ENCODE data around the gene MBOAT1.
"Not testable (repeated sequence)": the region's sequence is repeated elsewhere in the genome, so short reads cannot be mapped to it uniquely, and the experiment has no call there.

The MBOAT1 gene

DNA sequence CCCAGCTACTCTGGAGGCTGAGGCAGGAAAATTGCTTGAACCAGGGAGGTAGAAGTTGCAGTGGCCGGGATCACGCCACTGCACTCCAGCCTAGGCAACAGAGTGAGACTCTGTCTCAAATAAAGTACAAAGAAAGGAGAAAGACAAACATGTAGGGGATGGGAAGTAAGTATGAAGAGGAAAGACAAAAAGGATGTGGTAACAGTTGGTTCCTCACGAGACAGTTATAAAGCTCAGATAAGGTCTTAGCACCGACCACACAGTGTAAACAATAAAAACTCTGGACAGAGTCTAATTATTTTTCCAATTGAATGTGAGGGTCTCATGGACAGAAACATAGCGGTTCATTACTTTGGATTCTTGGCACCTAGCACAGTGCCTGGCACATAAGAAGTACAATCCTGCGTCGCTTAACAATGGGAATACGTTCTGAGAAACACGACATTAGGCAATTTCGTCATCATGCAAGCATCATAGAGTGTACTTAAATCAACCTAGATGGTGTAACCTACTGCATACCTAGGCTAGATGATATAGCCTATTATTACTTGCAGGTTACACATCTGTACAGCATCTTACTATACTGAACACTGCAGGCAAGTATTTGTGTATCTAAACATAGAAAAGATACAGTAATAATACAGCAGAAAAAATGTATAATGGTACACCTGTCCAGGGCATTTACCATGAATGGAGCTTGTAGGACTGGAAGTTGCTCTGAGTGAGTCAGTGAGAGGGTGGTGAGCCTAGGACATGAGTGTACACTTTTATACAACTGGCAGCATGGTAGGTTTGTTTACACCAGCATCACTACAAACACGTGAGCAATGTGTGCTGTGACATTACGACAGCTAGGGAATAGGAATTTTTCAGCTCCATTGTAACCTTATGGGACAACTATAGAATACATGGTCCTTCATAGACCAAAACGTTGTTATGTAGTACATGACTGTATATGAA is 38.2 kb downstream of the MBOAT1 start:
- in situ Hi-C loops (cut with MboI; ENCODE audit: low sequenced_read_pairs): no loop called here

- in situ Hi-C loops (cut with MboI; ENCODE audit: low sequenced_read_pairs): no loop called here
These were observed 39.3 kb downstream of the MBOAT1 start for GRCh38 chr6:20172842-20173456.

- in situ Hi-C loops (cut with MboI; ENCODE audit: low sequenced_read_pairs): no loop called here
These were observed 41.7 kb downstream of the MBOAT1 start for GRCh38 chr6:20170455-20171148.

GRCh38 chr6:20169786-20170185 is 42.5 kb downstream of the MBOAT1 start:
- in situ Hi-C loops (cut with MboI; ENCODE audit: low sequenced_read_pairs): no loop called here

GRCh38 chr6:20169119-20169557 is 43.1 kb downstream of the MBOAT1 start:
- in situ Hi-C loops (cut with MboI; ENCODE audit: low sequenced_read_pairs): no loop called here

GRCh38 chr6:20168690-20169089 is 43.6 kb downstream of the MBOAT1 start:
- in situ Hi-C loops (cut with MboI; ENCODE audit: low sequenced_read_pairs): no loop called here

GRCh38 chr6:20167601-20168000 is 44.7 kb downstream of the MBOAT1 start:
- in situ Hi-C loops (cut with MboI; ENCODE audit: low sequenced_read_pairs): no loop called here

DNA sequence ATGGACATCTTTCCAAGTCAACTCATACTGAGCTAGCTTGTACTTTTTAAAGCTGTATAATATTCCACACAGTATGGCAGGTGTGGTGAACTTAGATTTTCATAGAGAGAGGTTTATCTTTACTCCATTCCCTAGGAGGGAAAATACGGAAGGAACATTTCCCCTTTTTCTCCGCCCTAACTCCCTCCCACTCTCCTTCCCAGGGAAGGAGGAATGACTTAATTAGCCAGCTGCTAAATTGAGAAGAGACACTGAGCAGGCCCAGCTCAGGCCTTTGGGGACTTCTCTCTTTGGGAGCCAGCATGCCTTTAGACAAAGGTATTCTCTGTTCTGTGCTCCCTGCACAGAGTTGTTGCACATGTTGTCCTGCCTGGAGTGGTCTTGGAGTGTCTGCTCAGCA is 46.1 kb downstream of the MBOAT1 start:
- in situ Hi-C loops (cut with MboI; ENCODE audit: low sequenced_read_pairs): no loop called here

- in situ Hi-C loops (cut with MboI; ENCODE audit: low sequenced_read_pairs): no loop called here
These were observed 49.8 kb downstream of the MBOAT1 start for GRCh38 chr6:20162515-20162914.

DNA sequence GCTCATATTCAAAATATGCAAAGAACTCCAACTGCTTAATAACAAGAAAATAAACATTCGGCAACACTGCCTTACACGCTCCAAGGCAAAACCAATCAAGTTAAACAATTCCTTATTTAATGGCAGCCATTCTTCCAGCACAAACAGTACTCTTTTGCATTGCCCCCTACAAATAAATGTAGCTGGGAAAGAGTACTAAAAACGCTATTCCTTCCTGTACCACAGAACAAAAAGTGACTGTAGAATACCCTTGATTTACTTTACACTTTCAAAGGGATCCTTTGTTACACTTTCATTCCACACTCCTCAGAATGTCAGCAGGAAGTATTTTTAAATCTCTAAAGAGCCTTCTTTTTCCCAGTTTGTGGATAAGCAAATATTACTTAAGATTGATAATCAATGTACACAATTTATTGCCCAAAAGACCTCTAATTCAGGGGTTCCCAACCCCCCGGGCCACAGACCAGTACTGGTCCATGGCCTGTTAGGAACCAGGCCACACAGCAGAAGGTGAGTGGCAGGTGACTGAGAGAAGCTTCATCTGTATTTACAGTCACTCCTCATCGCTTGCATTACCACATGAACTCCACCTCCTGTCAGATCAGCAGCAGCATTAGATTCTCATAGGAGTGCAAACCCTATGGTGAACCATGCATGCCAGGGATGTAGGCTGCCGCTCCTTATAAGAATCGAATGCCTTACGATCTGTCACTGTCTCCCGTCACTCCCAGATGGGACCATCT is 51.6 kb downstream of the MBOAT1 start:
- in situ Hi-C loops (cut with MboI; ENCODE audit: low sequenced_read_pairs): no loop called here

DNA sequence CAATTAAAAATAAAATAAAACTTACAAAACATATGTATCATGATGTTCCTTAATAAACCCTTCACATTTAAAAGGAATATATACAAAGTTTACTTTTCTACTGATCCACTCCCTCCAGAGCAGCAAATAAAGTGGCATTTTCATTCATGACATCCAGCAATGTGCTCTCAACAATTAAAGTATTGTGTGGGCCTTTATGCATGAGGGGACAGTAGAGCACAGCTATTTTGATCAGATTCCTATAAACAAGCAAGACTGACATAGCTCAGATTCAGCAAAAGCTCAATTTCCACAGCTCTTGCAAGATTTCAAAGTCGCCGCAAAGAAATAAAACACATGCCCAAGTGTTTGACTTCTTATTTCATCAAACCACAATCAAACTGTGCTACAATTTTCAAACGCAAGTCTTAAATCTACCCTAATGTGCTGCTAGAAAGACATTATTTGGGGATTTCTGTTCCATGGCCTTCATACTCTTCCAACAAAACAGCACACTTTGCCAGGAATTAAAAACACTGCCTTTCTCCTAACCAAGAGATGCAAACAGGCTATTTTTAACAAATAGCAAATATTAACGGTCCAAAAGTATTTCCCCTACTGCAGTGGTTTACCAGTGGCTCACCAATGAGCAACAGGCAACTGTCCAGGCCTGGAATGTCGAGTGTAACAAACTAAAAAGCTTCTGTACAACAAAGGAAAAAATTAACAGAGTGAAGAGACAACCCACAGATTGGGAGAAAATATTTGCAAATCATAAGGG is 52.3 kb downstream of the MBOAT1 start:
- in situ Hi-C loops (cut with MboI; ENCODE audit: low sequenced_read_pairs): no loop called here

DNA sequence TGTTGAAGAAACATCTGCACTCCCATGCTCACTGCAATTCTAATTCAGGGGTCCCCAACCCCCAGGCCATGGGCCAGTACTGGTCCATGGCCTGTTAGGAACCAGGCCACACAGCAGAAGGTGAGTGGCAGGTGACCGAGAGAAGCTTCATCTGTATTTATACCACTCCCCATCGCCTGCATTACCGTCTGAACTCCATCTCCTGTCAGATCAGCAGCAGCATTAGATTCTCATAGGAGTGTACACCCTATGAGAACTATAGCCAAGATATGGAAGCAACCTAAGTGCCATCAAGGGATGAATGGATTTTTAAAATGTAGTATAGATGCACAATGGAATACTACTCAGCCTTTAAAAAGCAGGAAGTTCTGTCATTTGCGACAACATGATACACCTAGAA is 53.2 kb downstream of the MBOAT1 start:
- in situ Hi-C loops (cut with MboI; ENCODE audit: low sequenced_read_pairs): no loop called here

DNA sequence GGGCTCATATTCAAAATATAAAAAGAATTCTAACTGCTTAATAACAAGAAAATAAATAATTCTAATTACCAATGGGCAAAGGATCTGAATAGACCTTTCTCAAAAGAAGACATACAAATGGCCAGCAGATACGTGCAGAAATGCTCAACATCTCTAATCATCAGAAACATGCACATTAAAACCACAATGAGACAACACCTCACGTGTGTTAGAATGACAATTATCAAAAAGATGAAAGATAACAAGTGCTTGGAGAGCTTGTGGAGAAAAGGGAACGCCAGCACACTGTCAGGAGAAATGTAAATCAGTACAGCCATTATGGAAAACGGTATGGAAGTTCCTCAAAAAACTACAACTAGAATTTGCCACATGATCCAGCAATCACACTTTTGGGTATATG is 53.6 kb downstream of the MBOAT1 start:
- in situ Hi-C loops (cut with MboI; ENCODE audit: low sequenced_read_pairs): no loop called here

DNA sequence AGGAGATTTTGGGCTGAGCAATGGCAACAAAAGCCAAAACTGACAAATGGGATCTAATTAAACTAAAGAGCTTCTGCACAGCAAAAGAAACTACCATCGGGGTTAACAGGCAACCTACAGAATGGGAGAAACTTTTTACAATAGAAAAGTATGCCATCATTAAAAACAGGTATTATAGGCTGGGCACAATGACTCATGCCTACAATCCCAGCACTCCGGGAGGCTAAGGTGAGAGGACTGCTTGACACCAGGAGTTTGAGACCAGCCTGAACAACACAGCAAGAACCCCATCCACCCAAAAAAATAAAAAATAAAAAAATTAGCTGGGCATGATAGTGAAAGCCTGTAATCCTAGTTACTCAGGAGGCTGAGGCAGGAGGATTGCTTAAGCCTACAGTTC is 55.4 kb downstream of the MBOAT1 start:
- in situ Hi-C loops (cut with MboI; ENCODE audit: low sequenced_read_pairs): no loop called here

GRCh38 chr6:20154753-20155152 is 57.5 kb downstream of the MBOAT1 start:
- in situ Hi-C loops (cut with MboI; ENCODE audit: low sequenced_read_pairs): no loop called here

GRCh38 chr6:20153194-20153593 is 59.1 kb downstream of the MBOAT1 start:
- in situ Hi-C loops (cut with MboI; ENCODE audit: low sequenced_read_pairs): no loop called here

- in situ Hi-C loops (cut with MboI; ENCODE audit: low sequenced_read_pairs): no loop called here
These were observed 63.8 kb downstream of the MBOAT1 start for GRCh38 chr6:20148433-20148832.

- in situ Hi-C loops (cut with MboI; ENCODE audit: low sequenced_read_pairs): no loop called here
These were observed 64.8 kb downstream of the MBOAT1 start for GRCh38 chr6:20147469-20147868.

DNA sequence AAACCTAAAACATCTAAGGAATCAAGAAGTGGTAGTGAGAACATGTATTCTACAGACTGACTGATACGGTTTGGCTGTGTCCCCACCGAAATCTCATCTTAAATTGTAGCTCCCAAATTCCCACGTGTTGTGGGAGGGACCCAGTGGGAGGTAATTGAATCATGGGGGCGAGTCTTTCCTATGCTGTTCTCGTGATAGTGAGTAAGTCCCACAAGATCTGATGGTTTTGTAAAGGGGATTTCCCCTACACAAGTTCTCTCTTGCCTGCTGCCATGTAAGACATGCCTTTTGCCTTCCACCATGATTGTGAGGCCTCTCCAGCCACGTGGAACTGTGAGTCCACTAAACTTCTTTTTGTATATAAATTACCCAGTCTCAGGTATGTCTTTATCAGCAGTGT is 65.4 kb downstream of the MBOAT1 start:
- in situ Hi-C loops (cut with MboI; ENCODE audit: low sequenced_read_pairs): not testable (repeated sequence)

GRCh38 chr6:20146291-20146690 is 66.0 kb downstream of the MBOAT1 start:
- in situ Hi-C loops (cut with MboI; ENCODE audit: low sequenced_read_pairs): no loop called here

Measured in HL-60/S4 treated with phorbol 12-myristate 13-acetate at 8.2 ng/mL for 4 days and 3 days (cell line).